ENCODE results near the gene SRGAP1. TPM values are rescaled to one million over a fixed set of nuclear protein-coding genes. Genes with fewer than 3 reads are reported as not detected.

The SRGAP1 gene
- total RNA-seq, 1 donor from 2014 or later, result 14.8 TPM

GRCh38 chr12:63814146-63814772 is 30.2 kb upstream of the SRGAP1 start:
- Mint-ChIP-seq H3K9me3 (peaks cover 4% of the 10 kb centered on the region), H3K4me1 (no peaks in the 10 kb centered on the region), H3K36me3 (ENCODE audit: low read depth) (no peaks in the 10 kb centered on the region), H3K4me3 (no peak overlapping the region), H3K27me3 (ENCODE audit: low read depth) (no peaks in the 10 kb centered on the region), H3K27ac (ENCODE audit: unreplicated experiment) (no peak overlapping the region)
- DNase-seq (ENCODE audit: low read depth, low spot score), result no peak
- TF ChIP-seq, protein P1, sequence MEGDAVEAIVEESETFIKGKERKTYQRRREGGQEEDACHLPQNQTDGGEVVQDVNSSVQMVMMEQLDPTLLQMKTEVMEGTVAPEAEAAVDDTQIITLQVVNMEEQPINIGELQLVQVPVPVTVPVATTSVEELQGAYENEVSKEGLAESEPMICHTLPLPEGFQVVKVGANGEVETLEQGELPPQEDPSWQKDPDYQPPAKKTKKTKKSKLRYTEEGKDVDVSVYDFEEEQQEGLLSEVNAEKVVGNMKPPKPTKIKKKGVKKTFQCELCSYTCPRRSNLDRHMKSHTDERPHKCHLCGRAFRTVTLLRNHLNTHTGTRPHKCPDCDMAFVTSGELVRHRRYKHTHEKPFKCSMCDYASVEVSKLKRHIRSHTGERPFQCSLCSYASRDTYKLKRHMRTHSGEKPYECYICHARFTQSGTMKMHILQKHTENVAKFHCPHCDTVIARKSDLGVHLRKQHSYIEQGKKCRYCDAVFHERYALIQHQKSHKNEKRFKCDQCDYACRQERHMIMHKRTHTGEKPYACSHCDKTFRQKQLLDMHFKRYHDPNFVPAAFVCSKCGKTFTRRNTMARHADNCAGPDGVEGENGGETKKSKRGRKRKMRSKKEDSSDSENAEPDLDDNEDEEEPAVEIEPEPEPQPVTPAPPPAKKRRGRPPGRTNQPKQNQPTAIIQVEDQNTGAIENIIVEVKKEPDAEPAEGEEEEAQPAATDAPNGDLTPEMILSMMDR (conservative IDR thresholded peaks at IDR 0.05), result no peak

GRCh38 chr12:63815482-63815852 is 29.0 kb upstream of the SRGAP1 start:
- Mint-ChIP-seq H3K36me3 (ENCODE audit: low read depth) (no peaks in the 10 kb centered on the region), H3K4me3 (no peak overlapping the region), H3K27ac (ENCODE audit: unreplicated experiment) (no peak overlapping the region), H3K4me1 (no peaks in the 10 kb centered on the region), H3K9me3 (peaks cover 9% of the 10 kb centered on the region), H3K27me3 (ENCODE audit: low read depth) (no peaks in the 10 kb centered on the region)
- TF ChIP-seq, protein P1 (conservative IDR thresholded peaks at IDR 0.05), result no peak
- DNase-seq (ENCODE audit: low read depth, low spot score), result no peak

GRCh38 chr12:63816031-63816430 is 28.5 kb upstream of the SRGAP1 start:
- H3K36me3 Mint-ChIP-seq (ENCODE audit: low read depth), result no peaks in the 10 kb centered on the region
- no peaks in the 10 kb centered on the region for H3K27me3 Mint-ChIP-seq (ENCODE audit: low read depth)
- DNase-seq (ENCODE audit: low read depth, low spot score), result no peak
- peaks cover 9% of the 10 kb centered on the region for H3K9me3 Mint-ChIP-seq
- no peak overlapping the region for H3K4me3 Mint-ChIP-seq
- TF ChIP-seq, protein P1 (conservative IDR thresholded peaks at IDR 0.05), result no peak
- H3K27ac Mint-ChIP-seq (ENCODE audit: unreplicated experiment), result no peak overlapping the region
- H3K4me1 Mint-ChIP-seq, result no peaks in the 10 kb centered on the region

GRCh38 chr12:63820427-63820826 is 24.1 kb upstream of the SRGAP1 start:
- Mint-ChIP-seq H3K9me3 (peaks cover 9% of the 10 kb centered on the region), H3K4me3 (no peak overlapping the region), H3K4me1 (no peaks in the 10 kb centered on the region), H3K27ac (ENCODE audit: unreplicated experiment) (no peak overlapping the region), H3K36me3 (ENCODE audit: low read depth) (no peaks in the 10 kb centered on the region), H3K27me3 (ENCODE audit: low read depth) (no peaks in the 10 kb centered on the region)
- no peak for DNase-seq (ENCODE audit: low read depth, low spot score)
- TF ChIP-seq, protein P1 (conservative IDR thresholded peaks at IDR 0.05), result no peak

- no peak for DNase-seq (ENCODE audit: low read depth, low spot score)
- H3K36me3 Mint-ChIP-seq (ENCODE audit: low read depth), result no peaks in the 10 kb centered on the region
- no peaks in the 10 kb centered on the region for H3K27me3 Mint-ChIP-seq (ENCODE audit: low read depth)
- H3K4me1 Mint-ChIP-seq, result no peaks in the 10 kb centered on the region
- H3K27ac Mint-ChIP-seq (ENCODE audit: unreplicated experiment), result no peak overlapping the region
- TF ChIP-seq, protein P1 (conservative IDR thresholded peaks at IDR 0.05), result no peak
- H3K9me3 Mint-ChIP-seq, result peaks cover 9% of the 10 kb centered on the region
- no peak overlapping the region for H3K4me3 Mint-ChIP-seq
These were observed 22.7 kb upstream of the SRGAP1 start for GRCh38 chr12:63821781-63822251.
